HepG2 (cell line): ENCODE results near the gene MADD. TPM values are rescaled to one million over a fixed set of nuclear protein-coding genes. Genes with fewer than 3 reads are reported as not detected.
A peak's percentile ranks its signal among the peaks of the same experiment; 100 is the strongest.

Experiments
- BHLHE40 ChIP-seq: IDR thresholded peaks from 2 replicates; pipeline ENCODE4 v1.6.1; 2011; ENCODE audit warnings: low read length, improper control_type of control experiment
- BORCS8-MEF2B ChIP-seq: sonication (generic); formaldehyde crosslinking; IDR thresholded peaks from 2 replicates; pipeline ENCODE4 v1.8.0; 2022; ENCODE audit warnings: mild to moderate bottlenecking, missing genetic modification reagents
- FUBP1 ChIP-seq: sonication (generic); formaldehyde crosslinking; IDR thresholded peaks from 2 replicates; pipeline ENCODE4 v1.5.1; 2020; ENCODE audit warnings: missing genetic modification reagents, mild to moderate bottlenecking, borderline replicate concordance
- HIC2 ChIP-seq: sonication (generic); formaldehyde crosslinking; IDR thresholded peaks from 2 replicates; pipeline ENCODE4 v1.9.0; 2022; ENCODE audit warnings: low read depth, missing genetic modification reagents
- IKZF1 ChIP-seq: fragments of 450-650 bp; IDR thresholded peaks from 2 replicates; pipeline ENCODE4 v1.7.1; 2016
- KLF11 ChIP-seq: IDR thresholded peaks from 2 replicates; pipeline ENCODE4 v1.6.1; 2016; ENCODE audit warnings: missing compliant biosample characterization
- MXI1 ChIP-seq: IDR thresholded peaks from 3 replicates; pipeline ENCODE4 v1.6.1; 2012; ENCODE audit warnings: low read depth, low read length, inconsistent platforms, borderline replicate concordance
- MYC ChIP-seq: sonication (generic); formaldehyde crosslinking; IDR thresholded peaks from 2 replicates; pipeline ENCODE4 v1.9.0; 2021; ENCODE audit warnings: missing genetic modification reagents, borderline replicate concordance
- MYNN ChIP-seq: sonication (generic); formaldehyde crosslinking; IDR thresholded peaks from 2 replicates; pipeline ENCODE4 v1.4.0; 2020; ENCODE audit warnings: mild to moderate bottlenecking, low read depth, missing genetic modification reagents
- NFYB ChIP-seq: sonication (generic); formaldehyde crosslinking; IDR thresholded peaks from 2 replicates; pipeline ENCODE4 v1.4.0; 2020; ENCODE audit warnings: missing genetic modification reagents
- NR2F1 ChIP-seq, 2 experiments: fragments of 450-650 bp in 1 of 2; formaldehyde crosslinking in 1 of 2; IDR thresholded peaks; 2 replicates each; pipeline versions ENCODE4 v1.5.0 to v1.6.1; 2016 to 2020; ENCODE audit warnings: mild to moderate bottlenecking in 1 of 2, missing compliant biosample characterization in 1 of 2, missing genetic modification reagents in 1 of 2, moderate library complexity in 1 of 2
- RELA ChIP-seq: sonication (generic); formaldehyde crosslinking; IDR thresholded peaks from 2 replicates; pipeline ENCODE4 v1.4.0; 2020; ENCODE audit warnings: missing genetic modification reagents
- RFXAP ChIP-seq: sonication (generic); formaldehyde crosslinking; IDR thresholded peaks from 2 replicates; pipeline ENCODE4 v1.4.0; 2020; ENCODE audit warnings: missing genetic modification reagents, borderline replicate concordance
- SRSF9 ChIP-seq: fragments of 200-400 bp; formaldehyde crosslinking; IDR thresholded peaks from 2 replicates; pipeline ENCODE4 v1.6.1; 2018; ENCODE audit warnings: borderline replicate concordance, mild to moderate bottlenecking, low read depth, low read length; ENCODE audit not compliant: insufficient read depth, poor library complexity, severe bottlenecking
- TFE3 ChIP-seq: IDR thresholded peaks from 2 replicates; pipeline ENCODE4 v1.6.1; 2016
- THAP7 ChIP-seq: sonication (generic); formaldehyde crosslinking; IDR thresholded peaks from 2 replicates; pipeline ENCODE4 v1.8.1; 2023; ENCODE audit warnings: mild to moderate bottlenecking, missing genetic modification reagents
- ZBTB34 ChIP-seq: sonication (generic); formaldehyde crosslinking; IDR thresholded peaks from 2 replicates; pipeline ENCODE4 v1.8.0; 2022; ENCODE audit warnings: mild to moderate bottlenecking, missing genetic modification reagents
- ZFX ChIP-seq: sonication (generic); formaldehyde crosslinking; IDR thresholded peaks from 2 replicates; pipeline ENCODE4 v1.4.0; 2020; ENCODE audit warnings: mild to moderate bottlenecking, low read depth, missing genetic modification reagents, moderate library complexity
- ZNF224 ChIP-seq: sonication (generic); formaldehyde crosslinking; IDR thresholded peaks from 2 replicates; pipeline ENCODE4 v1.5.0; 2020; ENCODE audit warnings: mild to moderate bottlenecking, missing genetic modification reagents
- ZSCAN9 ChIP-seq: IDR thresholded peaks from 2 replicates; pipeline ENCODE4 v1.6.1; 2016; ENCODE audit warnings: borderline replicate concordance
- polyA plus RNA-seq, 8 experiments: library from polyadenylated mRNA; depleted of rRNA in 3 of 8; stranded (reverse) in 7 of 8; unstranded in 1 of 8; fragments of >200 nt; fragmentation: Illumina TruSeq in 4 of 8; extraction: Trizol in 4 of 8; gene quantifications; 2 replicates each; pipeline versions ENCODE4 v1.2.1 to v1.2.3, GENCODE V29; 2011 to 2016; ENCODE audit warnings: low read depth in 4 of 8, missing spikeins in 1 of 8, mixed read lengths in 1 of 8; ENCODE audit not compliant: insufficient read depth in 1 of 8
- total RNA-seq, 5 experiments: library from RNA; depleted of rRNA; stranded (reverse); fragments of >200 nt; fragmentation: Illumina TruSeq; extraction: Trizol; gene quantifications; 2 replicates each; pipeline ENCODE4 v1.2.3, GENCODE V29; 2016; ENCODE audit warnings: low read depth in 1 of 5

The MADD gene
- total and polyA plus RNA-seq, 2 of the 13 experiments (the other 11 are each of a cell fraction or from before 2014, with no cell fraction given) = 18.0 to 29.2 TPM

GRCh38 chr11:47248664-47249377 is 21.1 kb upstream of the MADD start, which contains the start of gene ACP2 (continued):
- TF ChIP-seq ZSCAN9 (CRISPR knock-in tag) = peak; percentile 79; the same call in 1 of the 2 replicates
- peak; percentile 43 for TF ChIP-seq NFYB (CRISPR knock-in tag)
- no peak for TF ChIP-seq KLF11
- TF ChIP-seq RELA (CRISPR knock-in tag) = no peak
- peak; percentile 84; the same call in 1 of the 2 replicates for TF ChIP-seq MYNN (CRISPR knock-in tag)
- peak; percentile 89 for TF ChIP-seq ZFX (CRISPR knock-in tag)
- peak; percentile 65; the same call in 1 of the 2 replicates for TF ChIP-seq RFXAP (CRISPR knock-in tag)
- peak; percentile 95 for TF ChIP-seq THAP7 (CRISPR knock-in tag)
- TF ChIP-seq ZBTB34 (CRISPR knock-in tag) = no peak
- peak; percentile 91 for TF ChIP-seq MYC (CRISPR knock-in tag)
- TF ChIP-seq TFE3 (CRISPR knock-in tag) = peak; percentile 66; the same call in 1 of the 2 replicates
- peak; percentile 18; the same call in 1 of the 2 replicates for TF ChIP-seq HIC2 (CRISPR knock-in tag)
- TF ChIP-seq IKZF1 = no peak
- peak in 1 of 2 experiments; percentile 11; a peak in 2 of 4 replicates for TF ChIP-seq NR2F1 (CRISPR knock-in tag; IDR thresholded peaks at IDR 0.05)
- peak; percentile 95 for TF ChIP-seq ZNF224 (CRISPR knock-in tag)
- peak; percentile 39; the same call in 1 of the 3 replicates for TF ChIP-seq MXI1
- no peak for TF ChIP-seq SRSF9
- peak; percentile 73; the same call in 1 of the 2 replicates for TF ChIP-seq FUBP1 (CRISPR knock-in tag)
- TF ChIP-seq BHLHE40 = peak; percentile 52; the same call in 1 of the 2 replicates
- peak; percentile 89 for TF ChIP-seq BORCS8-MEF2B
